ENCODE measurements around the gene P2RX4.

GRCh38 chr12:121189619-121190155 lies 20.2 kb upstream of the P2RX4 start:
- TF ChIP-seq CTCF (optimal IDR thresholded peaks at IDR 0.05 in 1 of 3, IDR thresholded peaks at IDR 0.05 in 1 of 3, conservative IDR thresholded peaks at IDR 0.05 in 1 of 3; ENCODE audit: extremely low read depth in 1 of 3, insufficient read depth in 2 of 3, low read length in 3 of 3) (no peak), EZH2 (IDR thresholded peaks at IDR 0.05; ENCODE audit: low read length) (no peak)

Data from keratinocyte (primary cell).